Tibial artery (tissue), 4 donors: Measurements from ENCODE around the gene RPL35A.

Experiments used
- DNase-seq, 2 donors: peaks; one replicate each; pipeline ENCODE4 v3.0.0-alpha.2; 2019
- H3K27ac ChIP-seq, 2 donors: fragments of 200-600 bp; sonication (generic) in 1 of 2; 1 replicate in 1 of 2; 2 replicates in 1 of 2; pipeline ENCODE4 v1.5.1; 2018 to 2019; ENCODE audit warnings: mild to moderate bottlenecking in 1 of 2
- H3K27me3 ChIP-seq, 2 donors: fragments of 200-600 bp; sonication (generic) in 1 of 2; one replicate each; pipeline versions ENCODE4 v1.5.1 to v1.6.0; 2016 to 2019
- H3K36me3 ChIP-seq, 3 donors: fragments of 200-600 bp; sonication (generic) in 2 of 3; one replicate each; pipeline ENCODE4 v1.5.1; 2016 to 2019; ENCODE audit warnings: mild to moderate bottlenecking in 2 of 3
- H3K4me1 ChIP-seq, 4 donors: fragments of 200-600 bp; sonication (generic) in 2 of 4; 1 replicate in 3 of 4; 2 replicates in 1 of 4; pipeline ENCODE4 v1.5.1; 2016 to 2019
- H3K4me3 ChIP-seq, 2 donors: fragments of 200-600 bp; sonication (generic) in 1 of 2; 1 replicate in 1 of 2; 2 replicates in 1 of 2; pipeline ENCODE4 v1.5.1; 2018 to 2019; ENCODE audit warnings: mild to moderate bottlenecking in 2 of 2
- H3K9me3 ChIP-seq, 3 donors: fragments of 200-600 bp; sonication (generic) in 1 of 3; one replicate each; pipeline ENCODE4 v1.5.1; 2016 to 2019
- CTCF ChIP-seq, 2 experiments: fragments of 200-600 bp in 1 of 2; fragments of 450-650 bp in 1 of 2; IDR thresholded peaks; one replicate each; pipeline ENCODE4 v1.5.1; 2017 to 2019; ENCODE audit warnings: antibody characterized with exemption in 2 of 2, mild to moderate bottlenecking in 1 of 2, moderate library complexity in 1 of 2
- intact Hi-C: fragments of 100-400 bp; cut with DNase I; formaldehyde crosslinking; loops from one replicate; pipeline ENCODE4 v1.15.0; 2023; ENCODE audit warnings: low total_unique reads

Gene RPL35A

GRCh38 chr3:197970588-197970987 is 20.6 kb downstream of the RPL35A start:
- no peak for TF ChIP-seq CTCF (IDR thresholded peaks at IDR 0.05)
- H3K36me3 ChIP-seq = peaks cover 0 to 7% (median 0%) of the 10 kb centered on the region in 3 donors
- intact Hi-C loops = no loop called here
- no peaks in the 10 kb centered on the region for H3K4me1 ChIP-seq
- DNase-seq = no peak
- H3K27ac ChIP-seq = no peak overlapping the region
- H3K9me3 ChIP-seq = no peaks in the 10 kb centered on the region
- no peaks in the 10 kb centered on the region for H3K27me3 ChIP-seq
- H3K4me3 ChIP-seq = no peak overlapping the region

DNA sequence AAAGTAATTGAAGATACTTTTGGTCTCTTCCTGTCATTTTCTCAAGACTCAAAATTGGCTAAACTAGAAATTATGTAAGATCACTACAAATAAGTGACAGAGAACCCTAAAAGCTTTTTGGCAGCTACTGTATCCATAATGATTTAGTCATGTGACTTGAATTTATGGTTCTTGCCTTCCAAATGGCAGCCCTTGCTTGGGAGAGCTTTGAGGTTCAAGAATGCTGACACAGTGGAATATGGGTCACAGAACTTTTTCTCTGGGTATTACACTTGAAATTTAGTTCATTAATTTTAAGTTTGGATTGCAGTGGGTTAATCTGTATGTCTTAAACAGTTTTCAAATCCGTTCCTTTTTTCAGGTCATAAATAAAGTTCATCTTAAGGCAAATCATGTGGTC is 24.0 kb downstream of the RPL35A start:
- intact Hi-C loops = no loop called here
- Histone ChIP-seq H3K36me3 (peaks cover 5 to 18% (median 7%) of the 10 kb centered on the region in 3 donors), H3K27me3 (no peaks in the 10 kb centered on the region), H3K27ac (no peak overlapping the region), H3K4me3 (no peak overlapping the region), H3K9me3 (no peaks in the 10 kb centered on the region), H3K4me1 (no peaks in the 10 kb centered on the region)
- DNase-seq = no peak
- TF ChIP-seq CTCF (IDR thresholded peaks at IDR 0.05) = no peak

DNA sequence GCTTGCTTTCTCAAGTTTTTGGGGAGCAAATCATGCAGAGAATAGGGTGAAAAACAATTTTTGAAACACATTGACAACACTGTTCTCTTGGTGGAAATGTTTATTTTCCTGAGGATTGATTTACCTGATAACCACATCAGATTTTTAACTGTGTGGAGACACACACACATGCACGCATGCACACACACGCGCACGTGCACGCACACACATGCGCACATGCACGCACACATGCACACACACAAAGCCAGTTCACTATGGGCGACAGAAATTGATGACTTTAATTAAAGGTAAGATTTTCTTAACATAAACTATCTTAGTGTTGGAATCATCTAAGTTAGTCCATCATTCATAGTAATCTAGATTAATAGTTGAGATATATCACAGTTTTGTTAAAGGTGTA is 25.3 kb downstream of the RPL35A start:
- H3K36me3 ChIP-seq = peaks cover 5 to 21% (median 7%) of the 10 kb centered on the region in 3 donors
- H3K27me3 ChIP-seq = no peaks in the 10 kb centered on the region
- no peak for TF ChIP-seq CTCF (IDR thresholded peaks at IDR 0.05)
- no peaks in the 10 kb centered on the region for H3K4me1 ChIP-seq
- H3K27ac ChIP-seq = no peak overlapping the region
- H3K4me3 ChIP-seq = no peak overlapping the region
- intact Hi-C loops = no loop called here
- DNase-seq = no peak
- H3K9me3 ChIP-seq = no peaks in the 10 kb centered on the region

- Histone ChIP-seq H3K27me3 (no peaks in the 10 kb centered on the region), H3K4me3 (no peak overlapping the region), H3K9me3 (no peaks in the 10 kb centered on the region), H3K4me1 (no peaks in the 10 kb centered on the region), H3K36me3 (peaks cover 0 to 45% (median 0%) of the 10 kb centered on the region in 3 donors), H3K27ac (no peak overlapping the region)
- TF ChIP-seq CTCF (IDR thresholded peaks at IDR 0.05) = no peak
- intact Hi-C loops = no loop called here
- DNase-seq = no peak
Observed at GRCh38 chr3:197983076-197983475, 33.1 kb downstream of the RPL35A start.

- intact Hi-C loops = no loop called here
- Histone ChIP-seq H3K27me3 (no peaks in the 10 kb centered on the region), H3K27ac (no peak overlapping the region), H3K9me3 (no peaks in the 10 kb centered on the region), H3K36me3 (peaks cover 6 to 44% (median 8%) of the 10 kb centered on the region in 3 donors), H3K4me3 (no peak overlapping the region), H3K4me1 (no peaks in the 10 kb centered on the region)
- no peak for DNase-seq
- no peak for TF ChIP-seq CTCF (IDR thresholded peaks at IDR 0.05)
Observed at GRCh38 chr3:197989651-197990050, 39.7 kb downstream of the RPL35A start.

- Histone ChIP-seq H3K4me1 (no peaks in the 10 kb centered on the region), H3K9me3 (no peaks in the 10 kb centered on the region), H3K36me3 (peaks cover 6 to 39% (median 12%) of the 10 kb centered on the region in 3 donors), H3K27me3 (no peaks in the 10 kb centered on the region), H3K4me3 (no peak overlapping the region), H3K27ac (no peak overlapping the region)
- TF ChIP-seq CTCF (IDR thresholded peaks at IDR 0.05) = no peak
- intact Hi-C loops = no loop called here
- DNase-seq = no peak
Observed at GRCh38 chr3:197994736-197995135, 44.7 kb downstream of the RPL35A start.
